ENCODE data around the gene COL23A1. TPM values are rescaled to one million over a fixed set of nuclear protein-coding genes. Genes with fewer than 3 reads are reported as not detected.
"Not testable (repeated sequence)": the region's sequence is repeated elsewhere in the genome, so short reads cannot be mapped to it uniquely, and the experiment has no call there.

The COL23A1 gene
- total and polyA plus RNA-seq, 2 donors: 0.87 to 0.90 TPM

GRCh38 chr5:178309271-178310013 is 280.8 kb downstream of the COL23A1 start:
- no peaks in the 10 kb centered on the region for H3K4me1 ChIP-seq (ENCODE audit: insufficient read depth)
- WGBS: 84% methylated on average over 18 of the region's 18 CpGs
- H3K36me3 ChIP-seq (ENCODE audit: insufficient read depth): no peaks in the 10 kb centered on the region
- no peak for DNase-seq (ENCODE audit: extremely low spot score)
- H3K27ac ChIP-seq (ENCODE audit: low read depth): no peak overlapping the region
- H3K4me3 ChIP-seq (ENCODE audit: low read depth, low read length): no peak overlapping the region

GRCh38 chr5:178308541-178309092 is 281.6 kb downstream of the COL23A1 start:
- 95% methylated on average over 18 of the region's 18 CpGs for WGBS

GRCh38 chr5:178307267-178308045 is 282.7 kb downstream of the COL23A1 start:
- Histone ChIP-seq H3K4me3 (ENCODE audit: low read depth, low read length) (no peak overlapping the region), H3K4me1 (ENCODE audit: insufficient read depth) (no peaks in the 10 kb centered on the region), H3K36me3 (ENCODE audit: insufficient read depth) (no peaks in the 10 kb centered on the region), H3K27ac (ENCODE audit: low read depth) (no peak overlapping the region)
- WGBS: 84% methylated on average over 30 of the region's 30 CpGs
- no peak for DNase-seq (ENCODE audit: extremely low spot score)

More at GRCh38 chr5:178308541-178309092, 281.6 kb downstream of the COL23A1 start:
- DNase-seq (ENCODE audit: extremely low spot score): no peak
- Histone ChIP-seq H3K4me3 (ENCODE audit: low read depth, low read length) (no peak overlapping the region), H3K36me3 (ENCODE audit: insufficient read depth) (no peaks in the 10 kb centered on the region), H3K4me1 (ENCODE audit: insufficient read depth) (no peaks in the 10 kb centered on the region), H3K27ac (ENCODE audit: low read depth) (no peak overlapping the region)

- Histone ChIP-seq H3K36me3 (ENCODE audit: insufficient read depth) (no peaks in the 10 kb centered on the region), H3K4me3 (ENCODE audit: low read depth, low read length) (no peak overlapping the region), H3K4me1 (ENCODE audit: insufficient read depth) (no peaks in the 10 kb centered on the region), H3K27ac (ENCODE audit: low read depth) (no peak overlapping the region)
- no peak for DNase-seq (ENCODE audit: extremely low spot score)
- WGBS: 78% methylated on average over 23 of the region's 23 CpGs
Measured at GRCh38 chr5:178306430-178307225, 283.6 kb downstream of the COL23A1 start.

GRCh38 chr5:178305801-178306200 is 284.4 kb downstream of the COL23A1 start:
- Histone ChIP-seq H3K4me3 (ENCODE audit: low read depth, low read length) (no peak overlapping the region), H3K4me1 (ENCODE audit: insufficient read depth) (no peaks in the 10 kb centered on the region), H3K36me3 (ENCODE audit: insufficient read depth) (no peaks in the 10 kb centered on the region), H3K27ac (ENCODE audit: low read depth) (no peak overlapping the region)
- no peak for DNase-seq (ENCODE audit: extremely low spot score)
- WGBS: 88% methylated on average over 15 of the region's 15 CpGs

GRCh38 chr5:178304761-178305645 is 285.2 kb downstream of the COL23A1 start:
- no peak overlapping the region for H3K27ac ChIP-seq (ENCODE audit: low read depth)
- DNase-seq (ENCODE audit: extremely low spot score): peak; percentile 83
- H3K4me1 ChIP-seq (ENCODE audit: insufficient read depth): no peaks in the 10 kb centered on the region
- H3K36me3 ChIP-seq (ENCODE audit: insufficient read depth): no peaks in the 10 kb centered on the region
- no peak overlapping the region for H3K4me3 ChIP-seq (ENCODE audit: low read depth, low read length)
- 60% methylated on average over 17 of the region's 17 CpGs for WGBS

- Histone ChIP-seq H3K36me3 (ENCODE audit: insufficient read depth) (no peaks in the 10 kb centered on the region), H3K27ac (ENCODE audit: low read depth) (no peak overlapping the region), H3K4me3 (ENCODE audit: low read depth, low read length) (no peak overlapping the region), H3K4me1 (ENCODE audit: insufficient read depth) (no peaks in the 10 kb centered on the region)
- DNase-seq (ENCODE audit: extremely low spot score): no peak
- WGBS: 87% methylated on average over 12 of the region's 12 CpGs
Measured at GRCh38 chr5:178304016-178304415, 286.2 kb downstream of the COL23A1 start.

- 86% methylated on average over 16 of the region's 16 CpGs for WGBS
- not testable (repeated sequence) for H3K36me3 ChIP-seq (ENCODE audit: insufficient read depth); H3K4me3 ChIP-seq (ENCODE audit: low read depth, low read length); H3K4me1 ChIP-seq (ENCODE audit: insufficient read depth); H3K27ac ChIP-seq (ENCODE audit: low read depth); DNase-seq (ENCODE audit: extremely low spot score)
Measured at GRCh38 chr5:178302321-178302720, 287.9 kb downstream of the COL23A1 start.

GRCh38 chr5:178301641-178302040 is 288.6 kb downstream of the COL23A1 start:
- no peak for DNase-seq (ENCODE audit: extremely low spot score)
- no peak overlapping the region for H3K27ac ChIP-seq (ENCODE audit: low read depth)
- WGBS: 95% methylated on average over 12 of the region's 15 CpGs
- no peaks in the 10 kb centered on the region for H3K4me1 ChIP-seq (ENCODE audit: insufficient read depth)
- no peak overlapping the region for H3K4me3 ChIP-seq (ENCODE audit: low read depth, low read length)
- no peaks in the 10 kb centered on the region for H3K36me3 ChIP-seq (ENCODE audit: insufficient read depth)

- Histone ChIP-seq H3K4me3 (ENCODE audit: low read depth, low read length) (no peak overlapping the region), H3K27ac (ENCODE audit: low read depth) (no peak overlapping the region), H3K4me1 (ENCODE audit: insufficient read depth) (no peaks in the 10 kb centered on the region), H3K36me3 (ENCODE audit: insufficient read depth) (no peaks in the 10 kb centered on the region)
- 97% methylated on average over 4 of the region's 4 CpGs for WGBS
- no peak for DNase-seq (ENCODE audit: extremely low spot score)
Measured at GRCh38 chr5:178298283-178298807, 291.8 kb downstream of the COL23A1 start.

GRCh38 chr5:178297751-178298150 is 292.4 kb downstream of the COL23A1 start:
- H3K36me3 ChIP-seq (ENCODE audit: insufficient read depth): no peaks in the 10 kb centered on the region
- DNase-seq (ENCODE audit: extremely low spot score): no peak
- no peak overlapping the region for H3K27ac ChIP-seq (ENCODE audit: low read depth)
- H3K4me1 ChIP-seq (ENCODE audit: insufficient read depth): no peaks in the 10 kb centered on the region
- H3K4me3 ChIP-seq (ENCODE audit: low read depth, low read length): no peak overlapping the region
- 72% methylated on average over 8 of the region's 8 CpGs for WGBS

- no peaks in the 10 kb centered on the region for H3K4me1 ChIP-seq (ENCODE audit: insufficient read depth)
- H3K27ac ChIP-seq (ENCODE audit: low read depth): no peak overlapping the region
- WGBS: 82% methylated on average over 6 of the region's 6 CpGs
- DNase-seq (ENCODE audit: extremely low spot score): no peak
- H3K4me3 ChIP-seq (ENCODE audit: low read depth, low read length): no peak overlapping the region
- no peaks in the 10 kb centered on the region for H3K36me3 ChIP-seq (ENCODE audit: insufficient read depth)
Measured at GRCh38 chr5:178296066-178296465, 294.1 kb downstream of the COL23A1 start.
